GM18499 (cell line): Measurements from ENCODE around the gene NKAIN2.
"Not testable (repeated sequence)": the region's sequence is repeated elsewhere in the genome, so short reads cannot be mapped to it uniquely, and the experiment has no call there.

ENCODE experiments used
- ATAC-seq: cut with Tn5 transposase; IDR thresholded peaks from one replicate; pipeline ENCODE4 v1.9.1; 2021; ENCODE audit warnings: moderate number of reproducible peaks; ENCODE audit not compliant: insufficient read depth, unreplicated experiment

NKAIN2 gene

GRCh38 chr6:124273701-124274100 is 470.0 kb downstream of the NKAIN2 start:
- no peak for ATAC-seq

- ATAC-seq: no peak
Measured at GRCh38 chr6:124282541-124282940, 478.9 kb downstream of the NKAIN2 start.

- ATAC-seq: no peak
Measured at GRCh38 chr6:124283486-124283885, 479.8 kb downstream of the NKAIN2 start.

GRCh38 chr6:124285146-124285545 is 481.5 kb downstream of the NKAIN2 start:
- no peak for ATAC-seq

GRCh38 chr6:124294574-124295200 is 491.0 kb downstream of the NKAIN2 start:
- ATAC-seq: no peak

GRCh38 chr6:124297507-124297906 is 493.8 kb downstream of the NKAIN2 start:
- ATAC-seq: no peak

GRCh38 chr6:124298730-124299129 is 495.1 kb downstream of the NKAIN2 start:
- ATAC-seq: no peak

GRCh38 chr6:124300907-124301306 is 497.2 kb downstream of the NKAIN2 start:
- ATAC-seq: not testable (repeated sequence)

GRCh38 chr6:124303971-124304370 is 500.3 kb downstream of the NKAIN2 start:
- ATAC-seq: no peak

- ATAC-seq: no peak
Measured at GRCh38 chr6:124310139-124310538, 506.5 kb downstream of the NKAIN2 start.

- no peak for ATAC-seq
Measured at GRCh38 chr6:124319410-124319809, 515.7 kb downstream of the NKAIN2 start.

- no peak for ATAC-seq
Measured at GRCh38 chr6:124324237-124324636, 520.6 kb downstream of the NKAIN2 start.

- ATAC-seq: no peak
Measured at GRCh38 chr6:124330197-124330596, 526.5 kb downstream of the NKAIN2 start.

GRCh38 chr6:124334359-124334758 is 530.7 kb downstream of the NKAIN2 start:
- no peak for ATAC-seq

- ATAC-seq: no peak
Measured at GRCh38 chr6:124339610-124340334, 536.1 kb downstream of the NKAIN2 start.

- ATAC-seq: not testable (repeated sequence)
Measured at GRCh38 chr6:124348339-124348738, 544.7 kb downstream of the NKAIN2 start.

- ATAC-seq: no peak
Measured at GRCh38 chr6:124355146-124355545, 551.5 kb downstream of the NKAIN2 start.

- no peak for ATAC-seq
Measured at GRCh38 chr6:124356276-124356810, 552.7 kb downstream of the NKAIN2 start.

- ATAC-seq: no peak
Measured at GRCh38 chr6:124356811-124357210, 553.1 kb downstream of the NKAIN2 start.

GRCh38 chr6:124368131-124368530 is 564.5 kb downstream of the NKAIN2 start:
- ATAC-seq: no peak

GRCh38 chr6:124371974-124372475 is 568.4 kb downstream of the NKAIN2 start:
- no peak for ATAC-seq
